HCT116 (cell line): ENCODE results near the gene KATNAL1. TPM values are rescaled to one million over a fixed set of nuclear protein-coding genes. Genes with fewer than 3 reads are reported as not detected.

Source experiments
- ATAC-seq: fragments of 200-7000 bp; cut with Tn5 transposase; 2 replicates; pipeline ENCODE4 v1.9.1; 2020; ENCODE audit warnings: mild to moderate bottlenecking, moderate library complexity
- BruUV-seq: library from RNA; stranded (reverse); fragments of 400-500 nt; replicated peaks from 2 replicates; lab custom pipeline; 2021; lab: Mats Ljungman, UMichigan
- CTCF ChIA-PET: fragments of 300-600 bp; sonication (Branson Sonifier 250); formaldehyde crosslinking; loops from one replicate; lab custom pipeline; 2021; ENCODE audit warnings: antibody characterized with exemption; lab: Charles Lee
- POLR2A ChIA-PET: fragments of 300-600, 350-600 bp; sonication (Branson Sonifier 250); formaldehyde crosslinking; loops from one replicate; lab custom pipeline; 2021; ENCODE audit warnings: antibody characterized with exemption; lab: Charles Lee
- RAD21 ChIA-PET, 2 experiments: fragments of 300-600 bp; sonication (Branson Sonifier 250); formaldehyde crosslinking; loops; one replicate each; lab custom pipeline; 2023; ENCODE audit warnings: low total read pairs in 2 of 2; ENCODE audit not compliant: uncharacterized antibody in 2 of 2, unreplicated experiment in 2 of 2, low non-redundant PET in 1 of 2; lab: Charles Lee
- DNase-seq: peaks from one replicate; pipeline ENCODE4 v3.0.0-alpha.2; 2010; ENCODE audit warnings: low read depth, low spot score
- H2AFZ ChIP-seq: fragments of 200-600 bp; shearing (Covaris generic), sonication (generic); 2 replicates; pipeline ENCODE4 v1.6.1; 2017; ENCODE audit warnings: low read depth, mixed run types, mixed read lengths, antibody characterized with exemption, low read length; ENCODE audit not compliant: poor library complexity, severe bottlenecking
- H3K27ac ChIP-seq: 2 replicates; pipeline ENCODE4 v1.5.1; 2012; ENCODE audit warnings: low read depth, low read length
- H3K27me3 ChIP-seq: fragments of 200-600 bp; sonication (generic); 2 replicates; pipeline ENCODE4 v1.6.1; 2016; ENCODE audit warnings: mixed run types, low read length, mixed read lengths; ENCODE audit not compliant: insufficient read depth
- H3K36me3 ChIP-seq, 2 experiments: fragments of 200-500 bp in 1 of 2; fragments of 200-600 bp in 1 of 2; sonication (Bioruptor generic) in 1 of 2; sonication (generic) in 1 of 2; 2 replicates each; pipeline versions ENCODE4 v1.5.1 to v1.6.1; 2014 to 2016; ENCODE audit warnings: low read length in 2 of 2, inconsistent platforms in 1 of 2, mixed read lengths in 1 of 2, mixed run types in 1 of 2; ENCODE audit not compliant: insufficient read depth in 2 of 2, control insufficient read depth in 1 of 2
- H3K4me1 ChIP-seq, 2 experiments: fragments of 200-600 bp in 1 of 2; sonication (generic) in 1 of 2; 2 replicates each; pipeline versions ENCODE4 v1.5.1 to v1.6.1; 2012 to 2017; ENCODE audit warnings: low read length in 2 of 2, inconsistent platforms in 1 of 2, mild to moderate bottlenecking in 1 of 2, mixed read lengths in 1 of 2, mixed run types in 1 of 2, moderate library complexity in 1 of 2; ENCODE audit not compliant: insufficient read depth in 2 of 2, control insufficient read depth in 1 of 2
- H3K4me2 ChIP-seq: fragments of 200-600 bp; sonication (generic); 2 replicates; pipeline ENCODE4 v1.6.1; 2017; ENCODE audit warnings: mixed run types, low read length, mixed read lengths
- H3K4me3 ChIP-seq, 2 experiments: fragments of 200-600 bp in 1 of 2; sonication (generic) in 1 of 2; replicated peaks in 1 of 2; 2 replicates each; pipeline ENCODE4 v1.5.1; 2011 to 2016; ENCODE audit warnings: low read length in 2 of 2, control low read depth in 1 of 2, low read depth in 1 of 2, mild to moderate bottlenecking in 1 of 2, mixed read lengths in 1 of 2, mixed run types in 1 of 2
- H3K79me2 ChIP-seq: fragments of 200-600 bp; sonication (generic); 2 replicates; pipeline ENCODE4 v1.6.1; 2017; ENCODE audit warnings: mild to moderate bottlenecking, mixed run types, low read length, moderate library complexity, mixed read lengths; ENCODE audit not compliant: insufficient read depth
- H3K9ac ChIP-seq: fragments of 200-600 bp; sonication (generic); 2 replicates; pipeline ENCODE4 v1.6.1; 2016; ENCODE audit warnings: low read length, mixed read lengths
- H3K9me2 ChIP-seq: fragments of 200-600 bp; sonication (generic), shearing (Covaris generic); 2 replicates; pipeline ENCODE4 v1.6.1; 2017; ENCODE audit warnings: mixed run types, mild to moderate bottlenecking, moderate library complexity; ENCODE audit not compliant: insufficient read depth
- H3K9me3 ChIP-seq, 2 experiments: fragments of 200-500 bp in 1 of 2; fragments of 200-600 bp in 1 of 2; sonication (Bioruptor generic) in 1 of 2; sonication (generic) in 1 of 2; 2 replicates each; pipeline ENCODE4 v1.6.1; 2014 to 2017; ENCODE audit warnings: low read length in 2 of 2, mixed read lengths in 2 of 2, inconsistent platforms in 1 of 2, low read depth in 1 of 2, mild to moderate bottlenecking in 1 of 2, mixed run types in 1 of 2, moderate library complexity in 1 of 2; ENCODE audit not compliant: control insufficient read depth in 1 of 2, insufficient read depth in 1 of 2
- H4K20me1 ChIP-seq: fragments of 200-600 bp; sonication (generic), shearing (Covaris generic); 2 replicates; pipeline ENCODE4 v1.6.1; 2017; ENCODE audit warnings: mixed run types, mild to moderate bottlenecking, moderate library complexity; ENCODE audit not compliant: insufficient read depth
- CEBPB ChIP-seq: IDR thresholded peaks from 2 replicates; pipeline ENCODE4 v1.6.1; 2012; ENCODE audit warnings: low read depth
- EGR1 ChIP-seq: IDR thresholded peaks from 2 replicates; pipeline ENCODE4 v1.6.1; 2012; ENCODE audit warnings: low read depth
- ELF1 ChIP-seq: IDR thresholded peaks from 2 replicates; pipeline ENCODE4 v1.6.1; 2012; ENCODE audit warnings: low read depth, borderline replicate concordance
- EZH2phosphoT487 ChIP-seq: fragments of 200-600 bp; IDR thresholded peaks from 2 replicates; pipeline ENCODE4 v1.6.1; 2018; ENCODE audit warnings: antibody characterized with exemption, borderline replicate concordance
- JUND ChIP-seq: IDR thresholded peaks from 2 replicates; pipeline ENCODE4 v1.6.1; 2012
- POLR2AphosphoS5 ChIP-seq: IDR thresholded peaks from 2 replicates; pipeline ENCODE4 v1.6.1; 2011; ENCODE audit warnings: mild to moderate bottlenecking, low read depth, low read length, moderate library complexity
- RAD21 ChIP-seq: IDR thresholded peaks from 2 replicates; pipeline ENCODE4 v1.6.1; 2012; ENCODE audit warnings: low read depth, mild to moderate bottlenecking
- REST ChIP-seq: IDR thresholded peaks from 2 replicates; pipeline ENCODE4 v1.6.1; 2012; ENCODE audit warnings: low read depth
- SIN3A ChIP-seq: IDR thresholded peaks from 2 replicates; pipeline ENCODE4 v1.6.1; 2012; ENCODE audit warnings: low read depth
- SP1 ChIP-seq: IDR thresholded peaks from 2 replicates; pipeline ENCODE4 v1.6.1; 2012; ENCODE audit warnings: low read depth
- TCF7L2 ChIP-seq: IDR thresholded peaks from 2 replicates; pipeline ENCODE4 v1.7.0; 2011; ENCODE audit warnings: borderline replicate concordance, inconsistent platforms; ENCODE audit not compliant: insufficient read depth, insufficient read length; ENCODE audit errors: extremely low read depth
- YY1 ChIP-seq: IDR thresholded peaks from 2 replicates; pipeline ENCODE4 v1.6.1; 2011; ENCODE audit warnings: low read length, low read depth, moderate library complexity, mild to moderate bottlenecking; ENCODE audit not compliant: insufficient replicate concordance; ENCODE audit errors: extremely low read depth
- intact Hi-C: fragments of 100-400 bp; cut with micrococcal nuclease; formaldehyde crosslinking; loops from 2 replicates; pipeline ENCODE4 v1.10.0; 2022
- total RNA-seq: library from RNA; stranded (reverse); gene quantifications from one replicate; pipeline ENCODE4 v1.2.1, GENCODE V29; 2021; ENCODE audit not compliant: unreplicated experiment
- TF ChIP-seq, protein P1 (sequence below): IDR thresholded peaks from 2 replicates; pipeline ENCODE4 v1.6.1; 2012
- TF ChIP-seq, protein P2 (sequence below), 3 experiments: fragments of 200-600 bp in 1 of 3; sonication (generic) in 1 of 3; IDR thresholded peaks in 2 of 3; conservative IDR thresholded peaks in 1 of 3; 2 replicates each; pipeline ENCODE4 v1.5.1; 2012 to 2017; ENCODE audit warnings: low read depth in 2 of 3, low read length in 2 of 3, antibody characterized with exemption in 1 of 3, borderline replicate concordance in 1 of 3, control low read depth in 1 of 3, mild to moderate bottlenecking in 1 of 3, mixed read lengths in 1 of 3, mixed run types in 1 of 3, moderate library complexity in 1 of 3; ENCODE audit not compliant: insufficient read depth in 1 of 3

Gene KATNAL1
- total RNA-seq, 1 experiment from 2014 or later, result 17.3 TPM

DNA sequence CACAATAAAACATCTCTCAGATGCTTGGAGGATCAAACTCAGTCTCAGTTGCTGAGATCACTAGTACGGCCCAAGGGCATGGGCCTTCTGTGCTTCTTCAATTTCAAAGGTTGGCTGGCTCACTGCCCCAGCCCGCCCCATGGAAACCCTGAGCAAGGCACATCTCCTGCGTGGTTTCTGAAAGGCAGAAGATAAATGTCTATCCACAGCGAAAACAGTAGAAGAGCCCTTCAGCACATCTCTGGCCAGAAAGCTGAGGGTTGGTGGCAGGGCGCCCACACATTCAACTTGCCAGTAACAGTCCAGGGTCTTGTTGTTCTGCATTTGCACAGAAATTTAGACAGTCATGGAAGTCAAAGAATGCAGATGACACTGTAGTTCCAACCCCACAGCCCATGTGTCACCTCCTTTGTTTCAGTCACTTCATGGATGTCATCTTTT, 24.0 kb upstream of the KATNAL1 start:
- no peak overlapping the region for H3K9ac ChIP-seq
- no peak for ATAC-seq
- no peak overlapping the region for H3K4me3 ChIP-seq
- no peaks in the 10 kb centered on the region for H3K79me2 ChIP-seq
- peaks cover 14 to 39% of the 10 kb centered on the region in 2 experiments for H3K4me1 ChIP-seq
- DNase-seq, result no peak
- TF ChIP-seq EZH2phosphoT487, result no peak
- no peak for TF ChIP-seq JUND
- TF ChIP-seq, protein P1, sequence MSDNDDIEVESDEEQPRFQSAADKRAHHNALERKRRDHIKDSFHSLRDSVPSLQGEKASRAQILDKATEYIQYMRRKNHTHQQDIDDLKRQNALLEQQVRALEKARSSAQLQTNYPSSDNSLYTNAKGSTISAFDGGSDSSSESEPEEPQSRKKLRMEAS, result no peak
- no peak for TF ChIP-seq CEBPB
- no peak for TF ChIP-seq REST
- TF ChIP-seq, all 23 proteins: peak for 0
- Histone ChIP-seq H3K4me2 (no peak overlapping the region), H3K9me2 (no peaks in the 10 kb centered on the region), H3K9me3 (no peaks in the 10 kb centered on the region), H3K27me3 (no peaks in the 10 kb centered on the region), H4K20me1 (no peaks in the 10 kb centered on the region), H3K27ac (no peak overlapping the region), H3K36me3 (no peaks in the 10 kb centered on the region), H2AFZ (no peak overlapping the region)
- intact Hi-C loops, result loop anchor here (10.0 kb wide), 1 partner anchor 557 kb away; no protein-coding TSS in a partner anchor
- POLR2A ChIA-PET, result no interaction called here
- no TSS peak for BruUV-seq
- CTCF ChIA-PET, result no interaction called here
- RAD21 ChIA-PET, result no interaction called here

DNA sequence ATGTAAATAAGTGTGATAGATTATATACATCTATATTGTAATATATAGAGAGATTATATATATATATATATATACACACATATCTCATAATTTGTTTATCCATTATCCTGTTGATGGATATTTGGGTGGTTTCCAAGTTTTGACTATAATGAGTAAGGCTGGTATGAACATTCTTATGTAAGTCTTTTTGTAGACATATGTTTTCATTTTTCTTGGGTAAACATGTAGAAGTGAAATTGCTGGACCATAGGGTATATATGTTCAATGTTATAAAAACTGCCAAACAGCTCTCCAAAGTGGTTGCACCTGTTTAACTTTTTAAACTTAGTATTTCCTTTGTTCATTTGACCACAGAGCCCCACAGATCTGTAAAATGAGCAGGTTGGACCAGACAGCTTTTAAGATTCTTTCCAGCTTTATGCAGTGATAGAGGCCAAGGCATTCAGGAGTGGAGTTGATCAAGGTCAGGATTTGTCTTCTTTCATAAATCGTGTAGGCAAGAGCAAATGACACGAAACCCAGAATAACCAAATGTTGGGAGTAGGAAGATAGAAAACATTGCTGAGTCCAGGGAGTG, 21.7 kb upstream of the KATNAL1 start:
- Histone ChIP-seq H3K27ac (no peak overlapping the region), H3K4me2 (no peak overlapping the region), H3K4me3 (no peak overlapping the region), H4K20me1 (no peaks in the 10 kb centered on the region), H3K9ac (no peak overlapping the region), H3K4me1 (peaks cover 14 to 23% of the 10 kb centered on the region in 2 experiments), H3K9me2 (no peaks in the 10 kb centered on the region), H3K36me3 (no peaks in the 10 kb centered on the region), H3K79me2 (no peaks in the 10 kb centered on the region), H2AFZ (no peak overlapping the region), H3K27me3 (no peaks in the 10 kb centered on the region), H3K9me3 (no peaks in the 10 kb centered on the region)
- ATAC-seq (no peak), DNase-seq (no peak)
- intact Hi-C loops, result no loop called here
- CTCF ChIA-PET, result no interaction called here
- RAD21 ChIA-PET, result no interaction called here
- BruUV-seq, result no TSS peak
- POLR2A ChIA-PET, result no interaction called here
- TF ChIP-seq SP1 (no peak), YY1 (no peak), EZH2phosphoT487 (no peak), SIN3A (no peak), POLR2AphosphoS5 (no peak), EGR1 (no peak), TCF7L2 (no peak), RAD21 (no peak), ELF1 (no peak)
- TF ChIP-seq, protein P1, result no peak
- TF ChIP-seq, protein P2, sequence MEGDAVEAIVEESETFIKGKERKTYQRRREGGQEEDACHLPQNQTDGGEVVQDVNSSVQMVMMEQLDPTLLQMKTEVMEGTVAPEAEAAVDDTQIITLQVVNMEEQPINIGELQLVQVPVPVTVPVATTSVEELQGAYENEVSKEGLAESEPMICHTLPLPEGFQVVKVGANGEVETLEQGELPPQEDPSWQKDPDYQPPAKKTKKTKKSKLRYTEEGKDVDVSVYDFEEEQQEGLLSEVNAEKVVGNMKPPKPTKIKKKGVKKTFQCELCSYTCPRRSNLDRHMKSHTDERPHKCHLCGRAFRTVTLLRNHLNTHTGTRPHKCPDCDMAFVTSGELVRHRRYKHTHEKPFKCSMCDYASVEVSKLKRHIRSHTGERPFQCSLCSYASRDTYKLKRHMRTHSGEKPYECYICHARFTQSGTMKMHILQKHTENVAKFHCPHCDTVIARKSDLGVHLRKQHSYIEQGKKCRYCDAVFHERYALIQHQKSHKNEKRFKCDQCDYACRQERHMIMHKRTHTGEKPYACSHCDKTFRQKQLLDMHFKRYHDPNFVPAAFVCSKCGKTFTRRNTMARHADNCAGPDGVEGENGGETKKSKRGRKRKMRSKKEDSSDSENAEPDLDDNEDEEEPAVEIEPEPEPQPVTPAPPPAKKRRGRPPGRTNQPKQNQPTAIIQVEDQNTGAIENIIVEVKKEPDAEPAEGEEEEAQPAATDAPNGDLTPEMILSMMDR (IDR thresholded peaks at IDR 0.05 in 2 of 3, conservative IDR thresholded peaks at IDR 0.05 in 1 of 3; ENCODE audit: borderline replicate concordance in 1 of 3, insufficient read depth in 1 of 3, low read depth in 2 of 3, low read length in 2 of 3), result no peak
